Measurements from ENCODE around the gene NFIX.

The NFIX gene

DNA sequence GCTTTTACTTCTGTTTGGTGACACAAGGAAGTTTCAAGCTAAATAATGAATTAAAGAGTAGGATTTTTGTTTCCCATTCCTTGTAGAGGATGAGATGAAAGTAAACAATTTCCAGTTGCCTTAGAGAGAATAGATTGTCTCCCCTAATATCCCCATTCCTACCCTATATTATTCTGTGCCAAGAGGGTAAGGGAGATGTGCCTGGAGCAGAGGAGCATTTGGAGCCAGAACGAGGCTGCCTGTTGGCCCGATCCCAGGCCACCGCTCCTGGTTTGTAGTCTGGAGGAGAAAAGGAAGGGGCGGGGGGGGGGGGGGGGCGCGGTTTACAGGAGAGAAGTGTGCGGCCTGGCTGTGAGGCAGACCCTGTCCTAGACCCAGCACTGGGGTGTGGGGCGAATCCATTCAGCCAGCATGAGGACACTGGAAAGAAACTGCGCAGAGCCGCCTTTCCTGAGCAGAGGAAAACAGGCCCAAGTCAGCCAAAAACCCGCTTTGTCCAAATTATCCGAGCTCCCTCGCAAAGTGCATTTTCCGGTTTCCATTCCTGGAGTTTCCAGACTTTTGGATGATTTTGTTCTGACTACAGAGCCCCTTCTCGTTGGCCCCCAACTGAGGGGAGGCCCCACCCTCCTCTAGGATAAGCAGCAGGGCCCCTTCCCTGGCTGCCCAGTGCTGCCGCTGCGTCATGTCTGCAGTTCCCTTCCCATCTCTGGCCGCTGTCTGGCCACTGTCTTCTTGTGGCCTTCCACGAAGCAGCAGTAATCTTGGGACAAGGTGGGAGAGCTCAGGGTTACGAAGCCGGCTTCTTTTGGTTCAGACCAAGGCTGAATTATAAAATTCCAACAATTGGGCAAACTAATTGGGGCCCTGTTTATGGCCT lies 23.0 kb downstream of the NFIX start:
- no peak for DNase-seq (ENCODE audit: extremely low read depth in 1 of 2, low read depth in 1 of 2)

- no peak for DNase-seq (ENCODE audit: extremely low read depth in 1 of 2, low read depth in 1 of 2)
Measured at GRCh38 chr19:13019332-13019731, 24.1 kb downstream of the NFIX start.

DNA sequence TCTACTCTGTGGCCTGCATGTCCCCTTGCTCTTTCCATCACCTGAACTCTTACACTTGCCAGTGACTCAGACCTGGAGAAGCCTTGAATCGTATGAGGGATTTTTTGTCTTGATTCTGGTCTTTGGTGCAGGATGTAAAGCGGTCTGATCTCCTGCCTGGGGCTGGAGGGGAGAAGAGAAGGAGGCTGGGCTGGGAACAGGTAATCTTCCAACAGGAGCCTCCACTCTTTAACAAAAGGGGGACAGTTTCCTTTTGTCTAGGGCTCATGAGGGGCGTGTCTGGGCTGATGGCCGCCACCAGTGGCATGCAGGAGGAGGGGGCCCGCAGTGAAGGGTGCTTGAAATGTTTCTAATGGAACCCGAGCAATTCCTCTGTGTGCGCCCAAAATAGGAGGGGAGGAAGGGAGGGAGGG lies 24.7 kb downstream of the NFIX start:
- no peak for DNase-seq (ENCODE audit: extremely low read depth in 1 of 2, low read depth in 1 of 2)

- no peak for DNase-seq (ENCODE audit: extremely low read depth in 1 of 2, low read depth in 1 of 2)
Measured at GRCh38 chr19:13022111-13022858, 27.0 kb downstream of the NFIX start.

- no peak for DNase-seq (ENCODE audit: extremely low read depth in 1 of 2, low read depth in 1 of 2)
Measured at GRCh38 chr19:13022859-13023636, 27.8 kb downstream of the NFIX start.

DNA sequence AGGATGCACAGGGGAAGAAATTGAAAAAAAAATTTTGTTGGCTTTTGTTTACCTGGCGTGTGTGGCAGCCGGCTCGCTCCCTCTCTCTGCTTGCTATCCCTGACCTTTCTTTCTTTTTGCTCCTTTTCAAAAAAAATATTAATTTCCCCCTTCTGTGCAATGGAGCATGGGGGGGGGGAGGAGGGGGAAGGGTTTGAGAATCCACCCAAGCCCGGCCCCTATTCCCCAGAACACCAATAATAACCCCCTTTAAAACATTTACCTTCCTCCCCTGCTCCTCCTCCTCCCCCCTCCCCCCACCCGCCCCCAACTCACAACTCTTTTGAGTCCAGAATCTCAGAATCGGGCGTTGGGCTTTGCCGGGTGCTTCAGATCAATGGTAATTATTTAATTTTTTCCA lies 28.4 kb downstream of the NFIX start:
- DNase-seq (ENCODE audit: extremely low read depth in 1 of 2, low read depth in 1 of 2): no peak

DNA sequence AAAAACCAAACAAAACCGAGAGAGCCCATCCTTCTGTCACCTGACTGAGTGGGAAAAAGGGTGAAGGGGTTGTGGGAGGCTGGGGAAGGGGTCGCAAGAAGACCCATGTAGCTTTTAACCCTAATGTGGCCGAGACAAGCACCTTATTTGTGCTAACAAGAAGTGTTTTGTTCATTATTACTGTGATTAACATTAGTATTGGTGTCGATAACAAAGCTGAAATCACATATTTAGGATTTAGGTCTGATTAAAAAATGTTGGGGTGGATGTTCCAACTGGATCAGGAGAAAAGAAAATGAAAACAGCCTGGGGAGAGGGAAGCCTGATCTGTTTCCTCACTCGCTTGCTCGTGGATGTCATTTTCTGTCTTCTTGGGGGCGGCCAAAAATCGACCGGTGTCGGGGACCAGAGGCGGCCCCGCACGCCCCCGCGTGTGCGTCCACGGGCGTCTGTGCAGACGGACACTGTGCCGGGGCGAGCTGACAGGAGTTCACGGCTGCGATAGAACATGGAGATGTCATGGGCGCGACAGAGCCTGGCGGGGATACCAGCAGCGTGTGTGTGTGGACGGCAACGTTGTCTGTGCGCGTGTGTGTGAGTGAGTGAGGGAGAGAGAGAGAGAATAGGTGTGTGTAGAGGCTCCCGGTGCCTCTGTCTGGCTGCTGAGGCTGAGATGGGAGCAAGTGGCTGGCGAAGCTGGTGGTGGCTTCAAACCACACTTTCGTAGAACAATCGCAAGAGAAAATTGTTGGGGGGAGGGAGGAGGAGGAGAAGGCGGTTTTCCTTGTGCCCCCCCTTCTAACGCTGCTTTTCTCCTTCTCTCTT lies 29.1 kb downstream of the NFIX start:
- DNase-seq (ENCODE audit: extremely low read depth in 1 of 2, low read depth in 1 of 2): no peak

GRCh38 chr19:13024951-13025697 lies 29.8 kb downstream of the NFIX start:
- DNase-seq (ENCODE audit: extremely low read depth in 1 of 2, low read depth in 1 of 2): no peak

DNA sequence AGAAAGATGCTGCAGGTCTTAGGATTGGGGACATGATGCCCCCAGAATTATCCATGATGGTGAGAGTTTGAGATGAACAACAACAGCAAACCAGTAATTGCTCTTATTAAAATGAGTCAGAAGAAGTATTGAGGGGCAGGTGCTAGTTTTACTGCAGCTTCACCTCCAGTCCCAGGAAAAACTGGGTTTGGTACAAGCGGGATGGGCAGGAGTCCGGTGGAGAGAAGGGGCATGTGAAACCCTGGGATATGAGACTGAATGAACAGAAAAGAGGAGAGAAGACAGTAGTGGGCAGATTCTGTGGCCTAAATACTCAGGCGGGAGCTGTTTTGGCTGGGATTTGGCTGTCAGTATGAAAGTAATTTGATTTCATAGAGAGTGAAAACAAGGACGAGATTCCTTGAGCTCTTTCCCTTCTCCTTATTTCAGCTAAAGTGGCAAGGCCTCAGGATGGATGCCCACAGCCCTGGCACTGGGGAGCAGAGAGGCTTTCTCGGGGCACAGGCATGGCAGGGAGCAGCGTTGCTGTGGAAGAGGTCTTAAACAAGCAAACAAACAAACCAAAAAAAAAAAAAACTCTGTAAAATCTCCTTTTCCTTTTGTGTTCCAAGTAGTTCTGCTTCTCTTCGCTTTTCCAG lies 30.7 kb downstream of the NFIX start:
- no peak for DNase-seq (ENCODE audit: extremely low read depth in 1 of 2, low read depth in 1 of 2)

GRCh38 chr19:13026462-13027370 lies 31.4 kb downstream of the NFIX start:
- no peak for DNase-seq (ENCODE audit: extremely low read depth in 1 of 2, low read depth in 1 of 2)

DNA sequence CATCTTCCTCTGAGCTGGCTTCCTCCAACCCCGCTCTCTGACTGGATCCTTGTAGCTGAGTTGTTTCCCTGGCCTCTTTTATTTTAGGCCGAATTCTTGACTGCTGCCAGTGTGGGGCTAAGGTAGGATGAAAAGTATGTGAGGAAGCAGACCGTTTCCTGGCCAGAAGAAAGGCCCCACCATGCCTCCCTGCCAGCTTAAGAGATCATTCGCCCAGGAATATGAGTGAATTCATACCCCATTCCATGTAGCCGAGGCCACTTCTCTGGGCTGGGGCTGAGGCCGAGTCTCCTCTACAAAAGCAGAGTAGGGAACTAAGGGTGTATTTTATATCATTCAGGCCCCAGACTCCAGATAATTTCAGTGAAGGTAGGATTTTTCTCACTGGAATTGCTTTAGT lies 32.3 kb downstream of the NFIX start:
- no peak for DNase-seq (ENCODE audit: extremely low read depth in 1 of 2, low read depth in 1 of 2)

GRCh38 chr19:13028027-13028426 lies 32.8 kb downstream of the NFIX start:
- DNase-seq (ENCODE audit: extremely low read depth in 1 of 2, low read depth in 1 of 2): no peak

DNA sequence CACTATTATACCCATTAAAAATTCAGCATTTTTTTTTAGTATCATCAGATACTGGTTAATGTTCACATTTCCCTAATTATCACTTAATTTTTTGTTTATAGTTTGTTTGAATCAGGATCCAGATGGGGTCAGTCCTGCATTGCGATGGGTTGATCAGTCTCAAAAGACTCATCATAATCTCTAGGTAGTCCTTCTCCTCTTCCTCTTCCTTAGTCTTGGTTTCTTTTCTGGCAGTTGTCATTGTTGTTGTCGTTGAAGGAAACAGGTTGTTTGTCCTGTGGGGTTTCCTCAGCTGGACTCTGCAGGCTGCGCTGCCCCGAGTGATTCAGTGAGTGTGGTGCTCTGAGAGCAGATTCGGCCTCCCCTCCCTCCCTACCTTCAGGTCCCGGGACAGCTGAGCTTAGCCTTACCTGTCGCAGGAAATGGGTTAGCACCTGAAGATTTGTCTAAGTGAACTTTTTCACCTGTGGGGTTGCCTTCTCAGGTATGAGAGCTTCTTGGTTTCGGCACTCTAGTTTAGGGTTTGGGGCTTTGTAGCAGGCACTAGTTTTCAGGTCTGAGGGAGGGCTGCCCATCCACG lies 34.1 kb downstream of the NFIX start:
- DNase-seq (ENCODE audit: extremely low read depth in 1 of 2, low read depth in 1 of 2): no peak

DNA sequence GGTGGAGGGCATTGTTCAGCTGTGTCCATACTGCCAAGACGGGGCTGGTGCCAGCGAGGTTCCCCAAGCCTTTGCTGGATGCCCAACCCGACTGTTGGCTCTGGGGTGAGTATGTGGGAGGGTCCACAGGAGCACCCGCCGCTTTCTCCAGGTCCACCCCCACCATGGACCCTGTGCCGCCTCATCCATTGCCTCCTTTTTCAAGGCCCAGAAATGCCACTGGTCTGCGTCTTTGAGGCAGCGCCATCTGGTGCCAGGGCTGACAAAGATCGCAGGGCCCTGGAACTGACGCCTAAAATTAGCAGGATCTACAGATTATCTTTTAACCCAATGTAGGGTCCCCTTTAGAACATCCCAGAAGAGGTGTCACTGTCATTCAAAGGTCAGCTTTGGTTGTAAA lies 34.6 kb downstream of the NFIX start:
- no peak for DNase-seq (ENCODE audit: extremely low read depth in 1 of 2, low read depth in 1 of 2)

DNA sequence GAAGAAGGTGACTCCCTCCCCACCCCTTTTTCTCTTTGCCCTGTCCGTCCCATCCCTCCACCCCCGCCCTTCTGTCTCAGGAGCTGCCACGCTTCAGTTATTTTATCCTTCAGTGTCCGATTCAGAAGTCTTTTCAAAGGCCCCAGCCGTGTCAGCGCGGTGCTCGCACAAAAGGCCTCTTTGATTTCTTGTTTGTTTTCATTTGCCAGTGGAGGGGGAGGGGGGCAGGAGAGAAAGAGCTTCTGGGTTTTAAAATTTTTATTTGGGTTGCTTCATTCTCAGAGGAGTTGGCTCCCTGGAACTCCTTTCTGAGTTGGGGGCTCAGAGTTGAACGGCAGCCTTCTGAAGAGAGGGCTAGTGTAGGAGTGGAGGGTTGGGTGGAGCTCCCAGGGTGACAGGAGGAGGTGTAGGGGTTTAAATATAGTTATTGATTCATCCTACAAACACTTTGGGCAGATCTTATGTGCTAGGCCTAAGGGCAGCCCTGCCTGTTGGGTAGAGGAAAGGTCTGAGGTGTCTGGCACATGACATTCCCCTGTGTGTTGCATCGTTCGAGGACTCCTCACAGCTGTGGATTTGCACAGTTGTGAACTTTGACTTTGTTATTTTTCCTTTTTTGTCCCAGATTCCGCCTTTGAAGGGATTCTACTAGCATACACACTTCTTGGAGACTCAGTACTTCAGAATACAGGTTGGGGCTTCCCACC lies 36.8 kb downstream of the NFIX start:
- no peak for DNase-seq (ENCODE audit: extremely low read depth in 1 of 2, low read depth in 1 of 2)

GRCh38 chr19:13032837-13033236 lies 37.6 kb downstream of the NFIX start:
- no peak for DNase-seq (ENCODE audit: extremely low read depth in 1 of 2, low read depth in 1 of 2)

- no peak for DNase-seq (ENCODE audit: extremely low read depth in 1 of 2, low read depth in 1 of 2)
Measured at GRCh38 chr19:13033244-13033643, 38.0 kb downstream of the NFIX start.
